ENCODE results near the gene TPRA1.

The TPRA1 gene

GRCh38 chr3:127598841-127599570, 8.5 kb upstream of the TPRA1 start:
- peak overlapping the region; percentile 62 for H3K4me3 ChIP-seq (ENCODE audit: low read length)
- no peak for DNase-seq (ENCODE audit: low read depth, low spot score)

GRCh38 chr3:127597020-127597771, 6.7 kb upstream of the TPRA1 start:
- peak overlapping the region; percentile 62 for H3K4me3 ChIP-seq (ENCODE audit: low read length)
- peak; percentile 72 for DNase-seq (ENCODE audit: low read depth, low spot score)

- DNase-seq (ENCODE audit: low read depth, low spot score) = no peak
- no peak overlapping the region for H3K4me3 ChIP-seq (ENCODE audit: low read length)
These were observed 4.8 kb upstream of the TPRA1 start for GRCh38 chr3:127595303-127595702.

GRCh38 chr3:127593178-127593577, 2.6 kb upstream of the TPRA1 start:
- no peak for DNase-seq (ENCODE audit: low read depth, low spot score)
- H3K4me3 ChIP-seq (ENCODE audit: low read length) = no peak overlapping the region

- DNase-seq (ENCODE audit: low read depth, low spot score) = no peak
- peak overlapping the region; percentile 72 for H3K4me3 ChIP-seq (ENCODE audit: low read length)
These were observed 296 bp downstream of the TPRA1 start for GRCh38 chr3:127590282-127590592.

- peak overlapping the region; percentile 72 for H3K4me3 ChIP-seq (ENCODE audit: low read length)
- DNase-seq (ENCODE audit: low read depth, low spot score) = no peak
These were observed 792 bp downstream of the TPRA1 start for GRCh38 chr3:127589600-127590281.

GRCh38 chr3:127588806-127589577, 1.5 kb downstream of the TPRA1 start:
- peak overlapping the region; percentile 72 for H3K4me3 ChIP-seq (ENCODE audit: low read length)
- DNase-seq (ENCODE audit: low read depth, low spot score) = no peak

- H3K4me3 ChIP-seq (ENCODE audit: low read length) = no peak overlapping the region
- DNase-seq (ENCODE audit: low read depth, low spot score) = no peak
These were observed 2.7 kb downstream of the TPRA1 start for GRCh38 chr3:127587876-127588275.

GRCh38 chr3:127585813-127586413, 4.6 kb downstream of the TPRA1 start:
- DNase-seq (ENCODE audit: low read depth, low spot score) = no peak
- no peak overlapping the region for H3K4me3 ChIP-seq (ENCODE audit: low read length)

GRCh38 chr3:127585163-127585812, 5.2 kb downstream of the TPRA1 start:
- H3K4me3 ChIP-seq (ENCODE audit: low read length) = no peak overlapping the region
- no peak for DNase-seq (ENCODE audit: low read depth, low spot score)

- DNase-seq (ENCODE audit: low read depth, low spot score) = no peak
These were observed 5.8 kb downstream of the TPRA1 start for GRCh38 chr3:127584734-127585133.

GRCh38 chr3:127580327-127581060, 10.0 kb downstream of the TPRA1 start:
- no peak for DNase-seq (ENCODE audit: low read depth, low spot score)
- H3K4me3 ChIP-seq (ENCODE audit: low read length) = no peak overlapping the region

More at GRCh38 chr3:127584734-127585133, 5.8 kb downstream of the TPRA1 start:
- H3K4me3 ChIP-seq (ENCODE audit: low read length) = no peak overlapping the region

GRCh38 chr3:127578802-127579201, 11.7 kb downstream of the TPRA1 start:
- DNase-seq (ENCODE audit: low read depth, low spot score) = no peak
- no peak overlapping the region for H3K4me3 ChIP-seq (ENCODE audit: low read length)

GRCh38 chr3:127578168-127578567, 12.4 kb downstream of the TPRA1 start:
- no peak overlapping the region for H3K4me3 ChIP-seq (ENCODE audit: low read length)

GRCh38 chr3:127577448-127577847, 13.1 kb downstream of the TPRA1 start:
- no peak overlapping the region for H3K4me3 ChIP-seq (ENCODE audit: low read length)
- DNase-seq (ENCODE audit: low read depth, low spot score) = no peak

More at GRCh38 chr3:127578168-127578567, 12.4 kb downstream of the TPRA1 start:
- DNase-seq (ENCODE audit: low read depth, low spot score) = no peak

- DNase-seq (ENCODE audit: low read depth, low spot score) = peak; percentile 89
- peak overlapping the region; percentile 11; the same call in 1 of the 2 replicates for H3K4me3 ChIP-seq (ENCODE audit: low read length)
These were observed 15.4 kb downstream of the TPRA1 start for GRCh38 chr3:127574880-127575878.

GRCh38 chr3:127573912-127574311, 16.6 kb downstream of the TPRA1 start:
- no peak overlapping the region for H3K4me3 ChIP-seq (ENCODE audit: low read length)
- no peak for DNase-seq (ENCODE audit: low read depth, low spot score)

Measured in Jurkat, Clone E6-1 (cell line).